Stimulated activated CD4-positive, alpha-beta T cell treated with anti-CD3 and anti-CD28 coated beads, TNF-alpha, amount 100 ng/mL, for 4 hours (primary cell): ENCODE measurements around the gene CDK19.
"Not testable (repeated sequence)": the region's sequence is repeated elsewhere in the genome, so short reads cannot be mapped to it uniquely, and the experiment has no call there.

Experiments
- DNase-seq, 3 experiments: peaks; one replicate each; pipeline ENCODE4 v3.0.0-alpha.2; 2020; ENCODE audit warnings: low read depth in 3 of 3

The CDK19 gene

DNA sequence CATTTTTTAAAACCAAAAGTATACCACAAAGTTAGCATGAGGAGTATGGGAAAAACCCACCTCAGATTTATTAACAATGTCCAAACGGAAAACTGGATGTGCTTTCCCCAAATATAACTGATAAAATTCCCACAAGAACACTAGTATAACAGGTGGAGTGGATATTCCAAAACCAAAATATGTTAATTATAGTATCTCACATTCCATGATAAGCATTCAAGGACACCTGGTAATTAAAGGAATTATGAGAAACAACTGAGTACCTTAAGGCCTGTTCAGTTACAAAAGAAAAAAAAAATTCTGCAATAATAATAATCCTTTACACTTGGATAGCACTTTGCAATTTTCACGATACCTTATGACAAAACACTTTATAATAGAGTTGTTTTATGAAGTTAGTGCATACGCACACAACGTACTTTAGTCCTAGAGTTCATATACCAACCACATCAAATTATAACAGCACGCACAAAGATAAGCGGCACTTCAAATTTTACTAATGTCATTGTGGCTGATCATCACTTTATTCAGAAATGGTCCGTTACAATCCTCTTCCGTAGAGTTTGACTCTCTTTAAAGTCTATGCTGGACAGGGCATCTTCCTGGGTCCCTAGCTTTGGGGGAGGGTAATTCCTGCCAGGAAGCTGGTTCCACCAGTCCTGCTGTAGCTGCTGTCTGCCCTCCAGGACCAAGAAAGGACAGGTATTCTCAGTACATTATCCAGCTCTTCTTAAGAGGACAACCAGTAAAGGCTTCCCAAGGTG is 1.7 kb downstream of the CDK19 start:
- no peak for DNase-seq

DNA sequence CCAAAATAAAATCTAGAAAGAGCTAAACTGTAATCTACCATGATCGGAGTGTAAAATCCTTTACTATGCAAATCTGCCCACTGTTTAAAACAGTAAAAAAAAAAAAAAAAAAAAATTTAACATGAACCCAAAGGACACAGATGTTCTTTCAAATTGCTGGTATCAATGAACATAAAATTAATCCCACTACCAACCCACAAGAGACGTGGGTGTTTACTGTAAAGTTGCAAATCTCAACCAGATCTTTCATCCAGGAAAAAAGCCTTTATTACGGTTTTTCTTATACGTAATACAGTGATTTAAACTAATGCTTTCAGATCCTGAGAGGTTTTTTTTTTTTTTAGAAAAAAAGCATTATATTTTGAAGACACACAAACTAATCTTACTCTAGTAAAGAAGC is 2.5 kb downstream of the CDK19 start:
- no peak for DNase-seq

DNA sequence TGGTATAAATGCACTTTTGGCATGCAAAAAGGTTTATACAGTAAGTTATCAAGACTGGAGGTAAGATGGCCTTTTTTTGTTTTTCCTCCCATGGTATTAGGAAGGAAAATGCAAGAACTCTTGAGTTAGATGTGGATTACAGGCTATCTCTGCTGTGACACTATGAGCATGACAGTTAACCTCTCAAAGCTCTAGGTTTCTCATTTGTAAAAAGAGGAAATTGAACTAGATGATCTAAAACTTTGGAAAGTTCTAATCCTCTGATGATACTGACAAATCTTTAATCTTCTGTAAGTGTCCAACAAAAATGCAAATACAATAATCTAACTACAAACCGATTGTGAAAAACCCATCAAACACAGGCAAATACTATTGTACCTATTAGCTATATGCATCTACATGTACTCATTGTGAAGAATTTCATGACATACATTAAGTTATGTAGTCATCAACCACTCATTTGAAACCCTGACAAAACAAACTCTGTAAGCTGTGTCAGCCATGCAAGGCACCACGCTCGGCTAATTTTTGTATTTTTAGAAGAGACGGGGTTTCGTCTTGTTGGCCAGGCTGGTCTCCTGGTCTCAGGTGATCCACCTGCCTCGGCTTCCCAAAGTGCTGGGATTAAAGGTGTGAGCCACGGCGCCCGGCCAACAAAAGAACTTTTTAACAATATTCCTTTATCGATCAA is 4.2 kb downstream of the CDK19 start:
- no peak for DNase-seq

DNA sequence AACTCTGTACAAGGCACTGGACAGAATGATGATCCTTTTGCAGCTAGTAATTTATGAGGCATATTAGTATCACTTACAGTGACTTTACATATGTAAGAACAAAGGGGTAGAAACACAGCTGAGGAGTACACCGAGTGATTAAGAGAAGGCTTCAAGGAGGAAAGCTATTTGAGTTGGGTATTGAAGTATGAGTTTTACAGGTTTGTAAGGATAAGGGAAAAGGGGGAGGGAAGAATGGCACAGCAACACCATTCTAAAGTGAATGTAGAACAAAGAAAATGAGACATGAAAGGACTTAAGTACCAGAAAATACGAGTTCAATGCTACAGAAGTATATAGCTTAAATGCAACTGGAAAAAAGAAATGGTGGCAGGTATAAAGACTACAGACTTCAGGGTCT is 5.5 kb downstream of the CDK19 start:
- no peak for DNase-seq

DNA sequence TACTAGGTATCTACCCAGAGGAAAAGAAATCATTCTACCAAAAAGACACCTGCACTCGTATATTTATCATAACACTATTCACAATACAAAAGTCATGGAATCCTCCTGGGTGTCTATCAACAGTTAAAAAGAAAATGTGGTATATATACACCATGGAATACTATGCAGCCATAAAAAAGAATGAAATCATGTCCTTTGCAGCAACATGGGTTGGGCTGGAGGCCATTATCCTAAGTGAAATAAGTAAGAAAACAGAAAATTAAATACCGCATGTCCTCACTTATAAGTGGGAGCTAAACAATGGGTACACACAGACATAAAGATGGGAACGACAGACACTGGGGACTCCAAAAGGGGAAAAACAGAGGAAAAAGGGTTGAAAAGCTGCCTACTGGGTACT is 13.1 kb downstream of the CDK19 start:
- DNase-seq = not testable (repeated sequence)

DNA sequence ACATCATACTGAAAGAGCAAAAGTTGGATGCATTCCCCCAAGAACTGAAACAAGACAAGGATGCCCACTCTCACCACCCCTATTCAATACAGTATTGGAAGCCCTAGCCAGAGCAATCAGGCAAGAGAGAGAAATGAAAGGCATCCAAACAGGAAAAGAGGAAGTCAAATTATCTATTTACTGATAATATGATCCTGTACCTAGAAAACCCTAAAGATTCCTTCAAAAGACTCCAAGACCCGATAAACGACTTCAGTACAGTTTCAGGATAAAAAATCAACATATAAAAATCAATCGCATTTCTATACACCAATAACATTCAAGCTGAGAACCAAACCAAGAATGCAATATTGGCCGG is 14.5 kb downstream of the CDK19 start:
- no peak for DNase-seq

DNA sequence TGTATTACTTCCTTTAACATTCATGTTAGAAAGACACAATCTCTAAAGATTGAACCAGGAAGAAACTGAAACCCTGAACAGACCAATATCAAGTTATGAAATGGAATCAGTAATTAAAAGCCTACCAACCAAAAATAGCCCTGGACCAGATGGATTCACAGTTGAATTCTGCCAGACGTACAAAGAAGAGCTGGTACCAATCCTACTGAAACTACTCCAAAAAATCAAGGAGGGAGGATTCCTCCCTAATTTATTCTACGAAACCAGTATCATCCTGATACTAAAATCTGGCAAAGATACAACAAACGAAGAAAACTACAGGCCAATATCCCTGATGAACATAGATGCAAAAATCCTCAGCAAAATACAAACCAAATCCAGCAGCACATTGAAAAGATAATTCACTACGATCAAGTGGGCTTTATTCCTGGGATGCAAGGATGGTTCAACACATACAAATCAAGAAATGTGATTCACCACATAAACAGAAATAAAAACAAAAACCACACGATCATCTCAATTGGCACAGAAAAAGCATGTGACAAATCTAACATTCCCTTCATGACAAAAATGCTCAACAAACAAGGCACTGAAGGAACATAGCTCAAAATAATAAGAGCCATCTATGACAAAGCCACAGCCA is 15.0 kb downstream of the CDK19 start:
- DNase-seq = no peak

DNA sequence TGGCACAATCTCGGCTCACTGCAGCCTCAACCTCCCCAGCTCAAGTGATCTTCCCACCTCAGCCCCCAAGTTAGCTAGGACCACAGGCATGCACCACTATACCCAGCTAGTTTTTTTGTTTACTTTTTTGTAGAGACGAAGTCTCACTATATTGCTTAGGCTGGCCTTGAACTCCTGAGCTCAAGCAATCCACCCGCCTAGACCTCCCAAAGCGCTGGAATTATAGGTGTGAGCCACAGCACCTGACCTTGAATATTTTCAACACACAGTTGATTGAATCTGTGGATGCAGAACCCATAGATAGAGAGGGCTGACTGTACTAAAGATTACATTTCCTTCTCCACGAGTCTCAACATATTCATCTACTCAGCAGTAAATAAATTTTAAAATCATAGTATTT is 15.6 kb downstream of the CDK19 start:
- no peak for DNase-seq

DNA sequence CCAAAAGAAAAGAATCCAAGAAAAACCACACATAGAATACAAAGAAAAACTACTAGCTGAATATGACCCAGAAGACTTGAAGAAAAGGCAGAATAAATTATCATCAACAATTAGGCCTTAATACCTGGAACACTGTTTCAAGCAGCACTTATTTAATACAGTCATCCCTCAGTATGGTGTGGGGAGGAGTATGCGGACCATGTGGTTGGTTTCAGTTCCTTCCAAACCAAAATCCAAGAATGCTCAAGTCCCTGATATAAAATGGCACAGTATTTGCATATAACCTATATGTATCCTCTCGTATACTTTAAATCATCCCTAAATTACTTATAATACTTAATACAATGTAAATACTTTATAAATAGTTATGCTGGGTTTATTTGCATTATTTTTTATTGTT is 16.1 kb downstream of the CDK19 start:
- no peak for DNase-seq

DNA sequence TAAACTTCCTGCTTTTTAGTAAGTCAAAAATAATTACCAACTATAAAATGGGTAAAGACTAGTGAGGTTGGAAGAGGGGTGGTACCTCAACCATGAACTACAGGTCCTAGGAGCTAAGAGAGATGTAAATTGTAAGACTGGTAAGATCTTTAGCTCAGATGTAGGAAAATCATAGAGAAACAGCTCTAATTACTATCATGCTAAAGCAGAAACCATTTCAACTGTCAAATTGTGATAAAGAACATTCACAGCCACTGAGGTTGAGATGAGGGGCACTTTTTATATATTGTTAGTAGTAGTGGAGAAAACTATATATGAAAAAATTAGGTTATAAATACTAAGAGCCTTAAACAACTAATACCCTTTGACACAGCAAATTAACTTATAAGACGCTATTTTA is 20.0 kb downstream of the CDK19 start:
- no peak for DNase-seq

DNA sequence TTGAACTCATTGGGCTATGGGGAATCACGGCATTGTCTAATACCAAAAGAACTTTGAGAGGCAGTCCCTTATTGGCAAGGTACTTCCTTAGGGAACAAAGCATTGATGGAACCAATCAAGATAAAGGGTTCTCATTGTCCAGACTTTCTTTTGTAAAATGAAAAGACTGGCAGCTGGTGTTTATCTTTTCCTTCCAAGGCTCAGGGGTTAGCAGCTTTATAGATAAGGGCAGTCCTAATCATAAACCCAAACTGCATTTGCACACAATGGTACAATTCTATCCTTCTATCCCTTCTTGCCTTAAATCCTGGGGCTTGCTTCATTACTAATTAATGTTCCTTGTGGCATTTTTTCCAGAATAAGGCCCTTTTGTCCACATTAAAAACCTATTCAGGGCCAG is 28.6 kb downstream of the CDK19 start:
- no peak for DNase-seq

DNA sequence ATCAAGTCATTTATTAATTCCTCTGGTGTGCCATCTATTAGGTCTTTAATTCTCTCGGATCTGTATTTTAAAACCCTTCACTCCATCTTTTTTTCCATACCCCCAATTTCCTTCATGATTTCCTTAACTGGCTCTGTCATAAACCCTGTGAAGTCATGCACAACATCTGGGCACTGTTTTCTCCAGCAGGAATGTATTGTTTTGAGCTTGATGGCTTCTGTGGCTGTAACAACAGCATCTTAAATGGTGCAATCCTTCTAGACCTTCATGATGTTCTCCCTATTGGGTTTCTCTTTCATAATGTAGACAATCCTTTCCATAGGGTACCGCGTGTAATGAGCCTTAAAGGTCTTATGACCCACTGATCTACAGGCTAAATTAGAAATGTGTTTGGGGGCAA is 29.0 kb downstream of the CDK19 start:
- no peak for DNase-seq

DNA sequence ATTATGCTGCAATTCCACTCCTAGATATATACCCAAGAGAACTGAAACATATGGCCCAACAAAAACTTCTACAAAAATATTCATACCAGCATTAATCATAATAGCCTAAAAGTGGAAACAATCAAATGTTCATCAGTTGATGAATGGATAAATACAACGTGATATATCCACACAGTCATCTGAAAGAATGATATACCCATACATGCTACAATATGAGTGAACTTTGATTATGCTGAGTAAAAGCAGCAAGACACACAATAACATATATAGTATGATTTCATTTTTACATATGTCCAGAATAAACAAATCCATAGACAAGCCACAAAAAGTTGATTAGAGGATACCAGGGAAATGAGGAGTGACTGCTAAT is 30.7 kb downstream of the CDK19 start:
- no peak for DNase-seq

DNA sequence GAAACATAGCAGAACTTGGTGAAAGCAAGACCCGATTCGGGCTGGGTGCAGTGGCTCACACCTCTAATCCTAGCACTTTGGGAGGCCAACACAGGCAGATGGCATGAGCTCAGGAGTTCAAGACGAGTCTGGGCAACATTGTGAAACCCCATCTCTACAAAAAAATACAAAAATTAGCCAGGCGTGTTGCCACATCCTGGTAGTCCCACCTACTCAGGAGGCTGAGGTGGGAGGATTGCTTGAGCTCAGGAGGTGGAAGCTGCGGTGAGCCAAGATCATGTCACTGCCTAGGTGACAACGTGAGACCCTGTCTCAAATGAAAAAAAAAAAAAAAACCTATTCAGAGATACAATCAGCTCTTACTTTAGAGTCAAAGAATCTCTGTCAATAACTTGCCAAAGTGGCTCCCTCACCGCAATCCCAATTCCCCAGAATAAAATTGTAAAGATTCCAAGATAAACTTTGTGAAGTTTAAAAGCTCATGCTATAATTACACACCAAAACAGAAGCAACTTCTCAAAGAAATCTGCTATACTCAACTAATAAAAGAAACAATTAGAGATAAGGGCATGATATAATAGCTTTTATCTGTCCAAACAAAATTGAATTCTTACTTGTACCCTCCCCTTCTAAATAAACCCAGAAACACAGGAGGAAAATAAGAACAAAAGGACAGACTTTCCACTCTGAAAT is 33.6 kb downstream of the CDK19 start:
- DNase-seq = no peak

DNA sequence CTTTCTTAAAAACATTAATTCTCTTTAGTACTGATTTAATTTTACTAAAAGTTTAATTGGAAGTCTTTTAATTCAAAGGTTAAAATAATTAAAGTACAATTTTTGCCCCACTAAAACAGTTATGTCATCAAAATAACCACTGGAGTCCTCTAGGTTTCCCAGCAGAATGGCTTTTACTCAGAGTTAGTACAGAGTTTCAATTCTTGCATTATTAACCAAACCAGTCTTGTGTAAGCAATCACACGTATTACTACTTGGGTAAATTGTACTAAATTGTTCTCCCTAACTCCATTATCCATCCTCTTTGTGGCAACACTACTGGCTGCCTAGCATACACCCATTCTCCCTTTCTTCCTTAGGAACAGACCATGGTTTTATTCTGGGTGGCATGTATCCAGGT is 36.9 kb downstream of the CDK19 start:
- DNase-seq = no peak

DNA sequence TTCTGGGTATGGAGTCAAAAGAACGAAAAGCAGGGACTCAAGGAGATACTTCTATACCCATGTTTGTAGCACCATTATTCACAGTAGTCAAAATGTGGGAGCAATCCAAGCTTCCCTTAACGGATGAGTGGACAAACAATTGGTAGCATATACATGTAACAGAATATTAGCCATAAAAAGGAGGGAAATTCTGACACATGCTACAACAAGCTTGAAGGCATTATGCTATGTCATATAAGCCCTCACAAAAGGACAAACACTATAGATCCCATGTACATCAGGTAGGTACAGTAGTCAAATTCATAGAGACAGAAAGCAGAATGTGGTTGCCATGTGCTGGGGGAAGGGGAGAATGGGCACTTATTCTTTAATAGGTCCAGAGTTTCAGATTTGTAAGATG is 37.6 kb downstream of the CDK19 start:
- DNase-seq = no peak

DNA sequence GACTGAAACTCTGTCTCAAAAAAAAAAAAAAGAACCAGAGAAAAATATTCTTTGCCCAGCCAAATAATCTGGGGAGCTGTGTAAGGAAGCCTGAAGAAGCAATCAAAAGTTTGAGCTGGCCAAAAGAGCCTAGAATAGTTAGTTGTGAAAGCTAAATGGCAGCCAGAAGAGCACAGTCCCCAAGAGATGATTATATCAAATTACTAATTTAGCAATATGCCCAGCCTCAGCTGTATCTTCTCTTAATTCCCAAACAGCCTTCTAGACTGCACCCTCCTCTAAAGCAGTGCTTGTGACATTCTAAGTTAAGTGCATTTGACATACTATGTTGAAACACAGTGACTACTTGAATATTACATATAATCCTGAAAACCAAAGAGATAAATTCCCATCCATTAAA is 38.9 kb downstream of the CDK19 start:
- no peak for DNase-seq

DNA sequence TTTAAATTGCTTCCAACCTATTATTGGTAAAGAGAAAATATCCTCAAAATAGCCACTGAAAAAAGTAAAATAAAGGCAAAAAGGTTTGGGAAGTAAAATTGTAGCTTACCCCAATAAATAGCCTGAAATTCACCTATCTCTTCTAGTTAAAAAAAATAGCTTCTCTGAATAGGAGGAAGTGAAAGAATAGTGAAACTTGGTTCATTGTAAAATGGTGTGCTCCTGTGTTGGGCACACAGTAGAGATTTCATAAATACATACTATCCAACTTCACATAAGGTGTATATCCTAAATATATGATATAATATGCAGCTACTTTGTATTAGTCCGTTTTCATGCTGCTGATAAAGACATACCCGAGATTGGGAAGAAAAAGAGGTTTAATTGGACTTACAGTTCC is 45.3 kb downstream of the CDK19 start:
- no peak for DNase-seq

DNA sequence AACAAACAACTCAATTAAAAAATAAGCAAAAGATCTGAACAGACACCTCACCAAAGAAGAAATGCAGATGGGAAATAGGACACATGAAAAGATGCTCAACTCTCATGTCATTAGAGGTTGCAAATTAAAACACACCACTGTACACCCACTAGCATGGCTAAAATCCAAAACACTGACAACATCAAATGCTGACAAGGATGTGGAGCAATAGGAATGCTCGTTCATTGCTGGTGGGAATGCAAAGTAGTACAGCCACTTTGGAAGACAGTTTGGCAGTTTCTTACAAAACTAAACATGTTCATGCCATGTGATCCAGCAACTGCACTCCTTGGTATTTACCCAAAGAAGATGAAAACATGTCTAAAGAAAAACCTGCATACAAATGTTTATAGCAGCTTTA is 47.2 kb downstream of the CDK19 start:
- no peak for DNase-seq

DNA sequence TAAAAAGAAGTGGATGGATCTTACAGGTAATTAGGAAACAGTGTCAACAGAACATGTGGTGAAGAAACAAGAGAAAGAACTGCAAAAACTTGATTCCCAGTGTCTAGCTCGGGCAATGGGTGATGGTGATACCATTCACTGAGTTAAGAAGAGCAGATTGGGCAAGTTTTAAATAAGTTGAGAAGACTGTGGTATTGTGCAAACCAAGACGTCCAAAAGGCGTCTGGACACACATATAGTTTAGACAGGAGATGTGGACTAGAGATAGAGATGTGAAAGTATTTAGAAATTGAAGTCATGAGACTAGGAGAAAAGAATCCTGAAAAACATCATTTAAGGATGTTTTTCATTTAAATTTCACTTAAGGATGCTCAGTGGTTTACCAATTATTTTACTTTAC is 53.9 kb downstream of the CDK19 start:
- no peak for DNase-seq

DNA sequence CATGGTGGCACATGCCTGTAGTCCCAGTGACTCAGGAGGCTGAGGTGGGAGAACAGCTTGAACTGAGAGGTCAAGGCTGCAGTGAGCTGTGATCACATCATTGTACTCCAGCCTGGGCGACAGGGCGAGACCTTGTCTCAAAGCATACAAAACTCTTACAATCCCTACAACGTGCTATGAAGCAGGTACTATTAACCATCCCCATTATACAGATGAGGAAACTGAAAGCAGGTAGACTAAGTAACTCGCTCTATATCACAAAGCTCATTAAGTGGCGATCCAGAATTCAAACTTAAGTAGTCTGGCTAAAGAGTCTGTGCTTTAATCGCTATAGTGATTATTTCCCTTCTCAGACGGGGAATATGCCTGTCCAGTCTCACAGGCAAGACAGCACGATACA is 54.7 kb downstream of the CDK19 start:
- no peak for DNase-seq

DNA sequence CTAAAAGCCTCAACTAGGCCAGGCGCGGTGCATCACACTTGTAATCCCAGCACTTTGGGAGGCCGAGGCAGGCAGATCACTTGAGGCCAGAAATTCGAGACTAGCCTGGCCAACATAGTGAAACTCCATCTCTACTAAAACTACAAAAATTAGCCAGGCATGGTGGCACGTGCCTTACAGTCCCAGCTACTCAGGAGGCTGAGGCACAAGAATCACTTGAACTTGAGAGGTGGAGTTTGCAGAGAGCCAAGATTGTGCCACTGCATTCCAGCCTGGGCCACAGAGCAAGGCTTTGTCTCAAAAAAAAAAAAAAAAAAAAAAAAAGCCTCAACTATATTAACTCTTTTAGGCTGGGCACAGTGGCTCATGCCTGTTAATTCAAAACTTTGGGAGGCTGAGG is 55.2 kb downstream of the CDK19 start:
- DNase-seq = not testable (repeated sequence)

DNA sequence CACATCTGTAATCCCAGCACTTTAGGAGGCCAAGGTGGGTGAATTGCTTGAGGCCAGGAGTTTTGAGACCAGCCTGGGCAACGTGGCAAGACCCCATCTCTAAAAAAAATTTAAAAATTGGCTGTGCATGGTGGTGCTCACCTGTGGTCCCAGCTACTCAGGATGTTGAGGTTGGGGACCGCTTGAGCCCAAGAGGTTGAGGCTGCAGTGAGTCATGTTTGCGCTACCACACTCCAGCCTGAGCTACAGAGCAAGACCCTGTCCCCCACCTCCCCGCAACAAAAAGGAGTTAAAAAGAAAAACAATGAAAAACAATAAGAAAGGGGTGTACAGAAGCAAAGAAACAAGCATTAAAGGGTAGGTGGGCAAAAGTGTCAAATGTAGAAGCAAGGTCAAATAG is 57.3 kb downstream of the CDK19 start:
- no peak for DNase-seq
